K562 (cell line): ENCODE measurements around the gene ULK3. TPM values are rescaled to one million over a fixed set of nuclear protein-coding genes. Genes with fewer than 3 reads are reported as not detected.

Experiments used
- ATAC-seq: fragments of 200-7000 bp; cut with Tn5 transposase; 3 replicates; pipeline ENCODE4 v1.9.1; 2020; ENCODE audit warnings: moderate library complexity
- BruUV-seq: library from RNA; stranded (reverse); fragments of 400-500 nt; replicated peaks from 2 replicates; lab custom pipeline; 2021; lab: Mats Ljungman, UMichigan
- CTCF ChIA-PET: fragments of 300-600 bp; formaldehyde crosslinking; extraction: SDS; loops from one replicate; lab custom pipeline; 2021; ENCODE audit warnings: low intra/inter-chr PET ratio; lab: Yijun Ruan, JAX
- POLR2A ChIA-PET: fragments of 300-600, 350-650 bp; sonication (Branson Sonifier 250); formaldehyde crosslinking; extraction: SDS; loops from one replicate; lab custom pipeline; 2021; ENCODE audit warnings: antibody characterized with exemption, inconsistent platforms; lab: Yijun Ruan, JAX
- DNase-seq, 4 experiments: peaks; one replicate each; pipeline versions ENCODE4 v3.0.0 to v3.0.0-alpha.2; 2011 to 2018; ENCODE audit warnings: low spot score in 3 of 4, mixed read lengths in 3 of 4; ENCODE audit errors: extremely low read depth in 1 of 4
- FAIRE-seq: peaks from 2 replicates; lab custom pipeline; 2011; peaks lifted over from hg19 to GRCh38; lab: Jason Lieb, UNC
- H2AFZ ChIP-seq: 2 replicates; pipeline ENCODE4 v1.6.0; 2011; ENCODE audit warnings: low read depth, low read length, control low read depth, inconsistent platforms
- H3K27ac ChIP-seq: fragments of 200-600 bp; 3 replicates; pipeline ENCODE4 v1.8.0; 2011; ENCODE audit warnings: low read depth, mild to moderate bottlenecking, control low read depth, inconsistent platforms, low read length, moderate library complexity, mixed read lengths; ENCODE audit errors: extremely low read depth
- H3K27me3 ChIP-seq, 2 experiments: fragments of 300-600 bp in 1 of 2; 2 replicates in 1 of 2; 3 replicates in 1 of 2; pipeline versions ENCODE4 v1.6.0 to v1.8.0; 2011; ENCODE audit warnings: inconsistent platforms in 2 of 2, low read length in 2 of 2, mild to moderate bottlenecking in 1 of 2, mixed read lengths in 1 of 2, moderate library complexity in 1 of 2; ENCODE audit not compliant: control insufficient read depth in 2 of 2, insufficient read depth in 2 of 2
- H3K36me3 ChIP-seq: fragments of 300-600 bp; 3 replicates; pipeline ENCODE4 v1.8.0; 2011; ENCODE audit warnings: mild to moderate bottlenecking, low read length, inconsistent platforms; ENCODE audit not compliant: control insufficient read depth, insufficient read depth
- H3K4me1 ChIP-seq, 2 experiments: fragments of 200-600 bp in 1 of 2; replicated peaks in 1 of 2; 2 replicates in 1 of 2; 3 replicates in 1 of 2; pipeline versions ENCODE4 v1.5.1 to v1.8.0; 2011; ENCODE audit warnings: inconsistent platforms in 2 of 2, low read length in 2 of 2, mild to moderate bottlenecking in 1 of 2, mixed read lengths in 1 of 2, moderate library complexity in 1 of 2; ENCODE audit not compliant: control insufficient read depth in 2 of 2, insufficient read depth in 2 of 2
- H3K4me2 ChIP-seq: 2 replicates; pipeline ENCODE4 v1.6.1; 2011; ENCODE audit warnings: low read length, control low read depth, inconsistent platforms, mixed read lengths; ENCODE audit not compliant: insufficient read depth
- H3K4me3 ChIP-seq: fragments of 200-600 bp; sonication (generic), shearing (Covaris generic); 2 replicates; pipeline ENCODE4 v1.5.1; 2016; ENCODE audit warnings: control low read depth, inconsistent platforms
- H3K79me2 ChIP-seq: fragments of 200-600 bp; 3 replicates; pipeline ENCODE4 v1.8.0; 2011; ENCODE audit warnings: low read length, inconsistent platforms; ENCODE audit not compliant: control insufficient read depth, insufficient read depth
- H3K9ac ChIP-seq, 2 experiments: 2 replicates each; pipeline versions ENCODE4 v1.6.0 to v1.6.1; 2011; ENCODE audit warnings: low read depth in 2 of 2, low read length in 2 of 2, control low read depth in 1 of 2, inconsistent platforms in 1 of 2, mild to moderate bottlenecking in 1 of 2, mixed read lengths in 1 of 2; ENCODE audit not compliant: insufficient read depth in 1 of 2
- H3K9me1 ChIP-seq: one replicate; pipeline ENCODE4 v1.6.0; 2011; ENCODE audit warnings: inconsistent platforms, mild to moderate bottlenecking, low read length, moderate library complexity; ENCODE audit not compliant: control insufficient read depth, insufficient read depth
- H3K9me3 ChIP-seq: replicated peaks from 2 replicates; pipeline ENCODE4 v1.5.1; 2011; ENCODE audit warnings: low read depth, low read length, inconsistent platforms; ENCODE audit not compliant: control insufficient read depth, insufficient read depth
- H4K20me1 ChIP-seq: replicated peaks from 2 replicates; pipeline ENCODE4 v1.6.1; 2011; ENCODE audit warnings: low read length, inconsistent platforms, mixed read lengths; ENCODE audit not compliant: control insufficient read depth, insufficient read depth
- BMI1 ChIP-seq: fragments of 150-350 bp; IDR thresholded peaks from 2 replicates; pipeline ENCODE4 v1.6.1; 2014; ENCODE audit warnings: low read length
- E2F6 ChIP-seq, 2 experiments: IDR thresholded peaks; 2 replicates each; pipeline ENCODE4 v1.6.1; 2011; ENCODE audit warnings: borderline replicate concordance in 1 of 2, control low read depth in 1 of 2, low read depth in 1 of 2, low read length in 1 of 2, mild to moderate bottlenecking in 1 of 2, mixed read lengths in 1 of 2, moderate library complexity in 1 of 2; ENCODE audit not compliant: insufficient read depth in 1 of 2, insufficient read length in 1 of 2, poor library complexity in 1 of 2, severe bottlenecking in 1 of 2; ENCODE audit errors: extremely low read depth in 1 of 2
- KLF6 ChIP-seq: fragments of 250-450 bp; sonication (Bioruptor Pico); IDR thresholded peaks from 2 replicates; pipeline ENCODE4 v1.4.0; 2020; ENCODE audit warnings: mild to moderate bottlenecking, moderate library complexity, borderline replicate concordance
- MCM3 ChIP-seq: fragments of 450-650 bp; IDR thresholded peaks from 2 replicates; pipeline ENCODE4 v1.6.1; 2016
- NCOA4 ChIP-seq: fragments of 450-650 bp; IDR thresholded peaks from 2 replicates; pipeline ENCODE4 v1.6.1; 2018; ENCODE audit warnings: mild to moderate bottlenecking; ENCODE audit not compliant: partially characterized antibody
- NRF1 ChIP-seq, 2 experiments: fragments of 450-650 bp; IDR thresholded peaks in 1 of 2; conservative IDR thresholded peaks in 1 of 2; 2 replicates each; pipeline ENCODE4 v1.6.1; 2014; ENCODE audit warnings: mild to moderate bottlenecking in 2 of 2
- YBX1 ChIP-seq: fragments of 450-650 bp; IDR thresholded peaks from 2 replicates; pipeline ENCODE4 v1.7.1; 2016; ENCODE audit warnings: mild to moderate bottlenecking
- ZKSCAN3 ChIP-seq: fragments of 250-450 bp; sonication (Bioruptor Pico); IDR thresholded peaks from 2 replicates; pipeline ENCODE4 v1.4.0; 2020
- ZNF175 ChIP-seq: fragments of 200-800 bp; sonication (Bioruptor generic); IDR thresholded peaks from 2 replicates; pipeline ENCODE4 v1.6.1; 2016; ENCODE audit warnings: low read depth, mild to moderate bottlenecking, missing genetic modification characterization, missing compliant biosample characterization
- WGBS: fragments of 100-300 bp; shearing (Covaris generic); methylation state at CpG from one replicate; pipeline ENCODE4 v1.1.6; 2016; ENCODE audit warnings: low coverage, mixed read lengths; ENCODE audit not compliant: insufficient coverage; ENCODE audit errors: missing lambda C conversion rate; 5-methylcytosine and 5-hydroxymethylcytosine counted together
- in situ Hi-C: fragments of 300-500 bp; cut with MboI; formaldehyde crosslinking; loops from 4 replicates; pipeline ENCODE4 v1.15.0; 2018; ENCODE audit warnings: inconsistent platforms, mixed read lengths
- intact Hi-C: fragments of 100-400 bp; cut with micrococcal nuclease; formaldehyde crosslinking; loops from 2 replicates; pipeline ENCODE4 v1.14.2; 2022
- polyA plus RNA-seq, 8 experiments: library from polyadenylated mRNA; depleted of rRNA in 4 of 8; stranded (reverse) in 5 of 8; unstranded in 3 of 8; fragments of >200 nt; fragmentation: Nextera tagmentation in 2 of 8; fragmentation: Illumina TruSeq in 1 of 8; extraction: Ambion mirVana in 2 of 8; extraction: Trizol in 1 of 8; gene quantifications; 2 replicates each; pipeline versions ENCODE4 v1.2.1 to v1.2.3, GENCODE V29; 2011 to 2014; ENCODE audit warnings: inconsistent platforms in 1 of 8, missing spikeins in 1 of 8
- total RNA-seq, 7 experiments: library from RNA; depleted of rRNA in 6 of 7; stranded (reverse); fragments of >200 nt in 6 of 7; fragmentation: Illumina TruSeq in 2 of 7; extraction: Trizol in 2 of 7; gene quantifications; 2 replicates each; pipeline versions ENCODE4 v1.2.1 to v1.2.3, GENCODE V29; 2011 to 2021; ENCODE audit warnings: low replicate concordance in 1 of 7

The ULK3 gene
- total and polyA plus RNA-seq, 9 of the 15 experiments (the other 6 are each of a cell fraction or from before 2014, with no cell fraction given): 0.68 to 68.0 (median 34.9) TPM

GRCh38 chr15:74824976-74825375 lies 18.0 kb downstream of the ULK3 start:
- no peaks in the 10 kb centered on the region for H3K36me3 ChIP-seq
- H3K9me1 ChIP-seq: no peaks in the 10 kb centered on the region
- DNase-seq (no peak), ATAC-seq (no peak), FAIRE-seq (no peak)
- no TSS peak for BruUV-seq
- peaks cover 21 to 49% of the 10 kb centered on the region in 2 experiments for H3K27me3 ChIP-seq
- H3K79me2 ChIP-seq: no peaks in the 10 kb centered on the region
- peaks cover 0 to 14% of the 10 kb centered on the region in 2 experiments; a peak in 2 of 5 replicates for H3K4me1 ChIP-seq
- peaks cover 13% of the 10 kb centered on the region; the same call in 1 of the 2 replicates for H4K20me1 ChIP-seq
- in situ Hi-C loops: no loop called here
- intact Hi-C loops: no loop called here
- H3K9ac ChIP-seq: no peak overlapping the region
- no peak overlapping the region for H3K4me2 ChIP-seq
- ChIA-PET POLR2A (interaction anchor here (0.6 to 1.6 kb wide), 2 partner anchors 14 to 103 kb away, joined by 6 to 7 read pairs; no protein-coding TSS in a partner anchor), CTCF (no interaction called here)
- no peak overlapping the region for H3K4me3 ChIP-seq
- H3K27ac ChIP-seq: no peak overlapping the region
- 2% methylated on average over 7 of the region's 7 CpGs for WGBS
- no peaks in the 10 kb centered on the region for H3K9me3 ChIP-seq
- TF ChIP-seq ZNF175 (CRISPR knock-in tag): no peak
- no peak for TF ChIP-seq NCOA4
- no peak for TF ChIP-seq E2F6 (IDR thresholded peaks at IDR 0.05; ENCODE audit: borderline replicate concordance in 1 of 2, extremely low read depth in 1 of 2, insufficient read depth in 1 of 2, insufficient read length in 1 of 2, low read depth in 1 of 2, low read length in 1 of 2, poor library complexity in 1 of 2, severe bottlenecking in 1 of 2)
- no peak for TF ChIP-seq ZKSCAN3
- TF ChIP-seq KLF6: no peak
- TF ChIP-seq BMI1: no peak
- TF ChIP-seq NRF1 (conservative IDR thresholded peaks at IDR 0.05 in 1 of 2, IDR thresholded peaks at IDR 0.05 in 1 of 2): no peak
- no peak for TF ChIP-seq YBX1
- no peak for TF ChIP-seq MCM3
- no peak overlapping the region for H2AFZ ChIP-seq
